Upper lobe of left lung (tissue), 4 donors: ENCODE measurements around the gene LIN7B.

ENCODE experiments used
- CTCF ChIP-seq, 6 experiments: fragments of 450-650 bp in 4 of 6; fragments of 200-600 bp in 2 of 6; sonication (generic) in 2 of 6; IDR thresholded peaks; one replicate each; pipeline ENCODE4 v1.5.1; 2016 to 2019; ENCODE audit warnings: antibody characterized with exemption in 6 of 6
- POLR2A ChIP-seq, 4 donors: fragments of 450-650 bp; IDR thresholded peaks; one replicate each; pipeline ENCODE4 v1.5.1; 2016 to 2017; ENCODE audit warnings: antibody characterized with exemption in 4 of 4, mild to moderate bottlenecking in 2 of 4

DNA sequence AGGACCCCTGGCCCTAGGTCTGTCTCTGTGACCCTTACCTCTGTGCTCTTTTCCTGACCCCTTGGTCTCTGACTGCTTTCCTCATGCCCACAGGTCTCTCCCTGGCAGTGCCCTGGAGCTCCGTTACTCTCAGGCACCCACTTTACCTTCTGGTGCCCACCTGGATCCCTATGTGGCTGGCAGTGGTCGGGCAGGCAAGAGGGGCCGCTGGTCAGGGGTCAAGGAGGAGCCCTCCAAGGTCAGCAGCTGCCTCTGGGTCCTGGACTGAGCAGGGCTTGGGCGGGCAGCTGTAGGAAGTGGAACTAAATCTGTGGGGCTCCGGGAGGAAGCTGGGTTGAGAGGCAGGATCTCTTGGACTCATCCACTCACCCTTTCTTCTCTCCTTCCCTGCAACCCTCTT, 21.5 kb downstream of the LIN7B start:
- TF ChIP-seq POLR2A (IDR thresholded peaks at IDR 0.05) (no peak), CTCF (IDR thresholded peaks at IDR 0.05) (no peak)
